ENCODE data around the gene GRB10.

GRCh38 chr7:50653126-50653864 is 129.4 kb downstream of the GRB10 start:
- TF ChIP-seq CTCF (IDR thresholded peaks at IDR 0.05) (no peak), POLR2AphosphoS5 (IDR thresholded peaks at IDR 0.05; ENCODE audit: low read depth, low read length) (no peak)
